ENCODE measurements around the gene DLST.

Gene DLST

DNA sequence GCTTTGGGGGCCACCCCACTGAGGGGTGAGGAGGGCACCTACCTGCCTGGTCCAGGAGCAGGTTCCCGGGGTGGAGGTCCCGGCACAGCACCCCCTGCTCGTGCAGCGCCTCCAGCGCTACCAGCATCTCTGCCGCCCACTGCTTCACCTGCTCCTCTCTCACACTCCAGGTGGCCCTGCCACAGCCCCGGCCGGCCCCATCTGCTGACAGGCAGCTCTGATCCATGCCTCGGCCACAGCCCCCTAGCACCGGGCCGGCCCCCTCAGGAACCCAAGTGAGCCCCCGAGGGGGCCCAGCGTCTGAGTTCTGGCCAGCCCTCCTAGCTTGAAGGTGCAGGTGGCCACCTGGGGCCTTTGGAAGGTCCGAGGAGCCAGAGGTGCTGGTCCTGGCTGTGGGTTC is 27.8 kb downstream of the DLST start:
- TF ChIP-seq, protein P1, sequence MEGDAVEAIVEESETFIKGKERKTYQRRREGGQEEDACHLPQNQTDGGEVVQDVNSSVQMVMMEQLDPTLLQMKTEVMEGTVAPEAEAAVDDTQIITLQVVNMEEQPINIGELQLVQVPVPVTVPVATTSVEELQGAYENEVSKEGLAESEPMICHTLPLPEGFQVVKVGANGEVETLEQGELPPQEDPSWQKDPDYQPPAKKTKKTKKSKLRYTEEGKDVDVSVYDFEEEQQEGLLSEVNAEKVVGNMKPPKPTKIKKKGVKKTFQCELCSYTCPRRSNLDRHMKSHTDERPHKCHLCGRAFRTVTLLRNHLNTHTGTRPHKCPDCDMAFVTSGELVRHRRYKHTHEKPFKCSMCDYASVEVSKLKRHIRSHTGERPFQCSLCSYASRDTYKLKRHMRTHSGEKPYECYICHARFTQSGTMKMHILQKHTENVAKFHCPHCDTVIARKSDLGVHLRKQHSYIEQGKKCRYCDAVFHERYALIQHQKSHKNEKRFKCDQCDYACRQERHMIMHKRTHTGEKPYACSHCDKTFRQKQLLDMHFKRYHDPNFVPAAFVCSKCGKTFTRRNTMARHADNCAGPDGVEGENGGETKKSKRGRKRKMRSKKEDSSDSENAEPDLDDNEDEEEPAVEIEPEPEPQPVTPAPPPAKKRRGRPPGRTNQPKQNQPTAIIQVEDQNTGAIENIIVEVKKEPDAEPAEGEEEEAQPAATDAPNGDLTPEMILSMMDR (IDR thresholded peaks at IDR 0.05; ENCODE audit: low read depth, low read length, missing control alignments) = no peak
- H3K4me3 ChIP-seq (replicated peaks; ENCODE audit: low read depth, low read length) = no peak overlapping the region
- no peak for DNase-seq (ENCODE audit: extremely low read depth, low read depth)

DNA sequence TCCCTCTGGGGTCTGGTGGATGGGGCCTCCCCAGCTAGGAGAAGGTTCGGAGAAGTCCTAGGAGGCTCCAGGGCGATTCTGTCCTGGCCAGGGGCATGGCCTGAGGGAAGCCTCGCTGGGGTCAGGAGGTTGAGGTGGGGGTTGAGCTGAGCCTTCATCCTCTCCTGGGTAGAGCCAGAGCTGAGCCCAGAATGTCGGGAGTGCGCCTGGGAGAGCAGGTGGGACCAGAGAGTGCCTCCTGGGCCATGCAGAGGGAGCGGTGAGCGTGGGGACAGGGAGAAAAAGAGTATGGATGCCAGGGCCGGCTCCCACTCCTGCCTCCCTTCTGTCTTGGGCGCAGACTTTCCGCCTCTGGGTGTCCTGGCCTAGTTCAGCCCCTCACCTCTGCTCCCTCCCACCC is 28.2 kb downstream of the DLST start:
- TF ChIP-seq, protein P1 (IDR thresholded peaks at IDR 0.05; ENCODE audit: low read depth, low read length, missing control alignments) = no peak
- no peak overlapping the region for H3K4me3 ChIP-seq (replicated peaks; ENCODE audit: low read depth, low read length)
- DNase-seq (ENCODE audit: extremely low read depth, low read depth) = no peak

DNA sequence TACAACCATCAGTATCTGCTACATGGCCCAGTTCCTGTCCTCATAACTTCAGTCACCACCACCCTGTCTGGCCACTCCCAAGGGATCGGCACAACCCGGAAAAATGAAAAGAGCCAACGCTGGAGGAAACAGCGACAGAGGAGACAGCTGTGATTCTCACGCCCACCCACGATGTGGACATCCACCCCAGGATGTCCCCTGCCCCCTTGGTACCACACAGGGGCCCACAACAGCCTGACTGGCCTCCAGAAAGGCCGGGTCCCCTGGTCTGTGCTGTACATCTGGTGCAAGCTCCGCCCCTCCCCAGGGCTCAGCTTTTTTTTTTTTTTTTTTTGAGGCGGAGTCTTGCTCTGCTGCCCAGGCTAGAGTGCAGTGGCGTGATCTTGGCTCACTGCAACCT is 28.8 kb downstream of the DLST start:
- TF ChIP-seq, protein P1 (IDR thresholded peaks at IDR 0.05; ENCODE audit: low read depth, low read length, missing control alignments) = no peak
- H3K4me3 ChIP-seq (replicated peaks; ENCODE audit: low read depth, low read length) = no peak overlapping the region
- no peak for DNase-seq (ENCODE audit: extremely low read depth, low read depth)

DNA sequence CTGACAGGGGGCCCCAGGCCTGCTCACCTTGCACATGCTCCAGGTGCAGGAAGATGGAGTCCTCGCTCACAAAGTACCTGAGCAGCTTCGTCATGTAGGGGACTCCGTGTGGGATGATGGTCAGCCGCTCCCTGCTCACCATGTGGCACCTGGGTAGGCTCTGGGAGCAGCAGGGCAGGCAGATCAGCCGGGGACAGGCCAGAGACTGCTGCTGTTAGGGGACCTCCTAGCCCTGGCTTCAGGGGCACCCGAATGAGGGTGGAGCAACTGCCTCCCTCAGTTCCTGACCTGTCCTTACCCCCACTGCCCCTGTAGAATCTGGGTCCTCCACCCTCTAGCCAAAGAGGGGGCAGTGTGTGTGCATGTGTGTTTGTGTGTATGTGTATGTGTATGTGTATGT is 29.5 kb downstream of the DLST start:
- no peak overlapping the region for H3K4me3 ChIP-seq (replicated peaks; ENCODE audit: low read depth, low read length)
- TF ChIP-seq, protein P1 (IDR thresholded peaks at IDR 0.05; ENCODE audit: low read depth, low read length, missing control alignments) = no peak
- no peak for DNase-seq (ENCODE audit: extremely low read depth, low read depth)

DNA sequence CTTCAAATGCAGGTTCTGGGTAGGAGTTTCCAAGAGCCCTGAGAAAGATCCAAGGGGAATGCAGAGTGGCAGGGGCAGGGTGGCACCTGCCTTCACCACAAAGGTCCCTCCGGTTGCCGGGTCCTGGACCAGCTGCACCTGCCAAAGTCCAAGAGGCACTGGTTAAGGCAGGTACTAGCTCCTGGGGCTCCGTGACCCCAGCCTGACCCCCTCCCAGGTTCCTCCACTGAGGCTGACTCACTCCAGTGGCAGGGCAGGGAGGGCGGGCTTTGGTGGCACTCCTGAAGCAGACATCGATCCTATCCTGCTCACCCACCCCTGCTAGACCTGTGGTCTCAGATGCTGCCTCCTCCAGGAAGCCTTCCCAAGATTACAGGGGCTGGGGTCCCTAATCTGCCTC is 30.0 kb downstream of the DLST start:
- TF ChIP-seq, protein P1 (IDR thresholded peaks at IDR 0.05; ENCODE audit: low read depth, low read length, missing control alignments) = no peak
- DNase-seq (ENCODE audit: extremely low read depth, low read depth) = no peak
- no peak overlapping the region for H3K4me3 ChIP-seq (replicated peaks; ENCODE audit: low read depth, low read length)

DNA sequence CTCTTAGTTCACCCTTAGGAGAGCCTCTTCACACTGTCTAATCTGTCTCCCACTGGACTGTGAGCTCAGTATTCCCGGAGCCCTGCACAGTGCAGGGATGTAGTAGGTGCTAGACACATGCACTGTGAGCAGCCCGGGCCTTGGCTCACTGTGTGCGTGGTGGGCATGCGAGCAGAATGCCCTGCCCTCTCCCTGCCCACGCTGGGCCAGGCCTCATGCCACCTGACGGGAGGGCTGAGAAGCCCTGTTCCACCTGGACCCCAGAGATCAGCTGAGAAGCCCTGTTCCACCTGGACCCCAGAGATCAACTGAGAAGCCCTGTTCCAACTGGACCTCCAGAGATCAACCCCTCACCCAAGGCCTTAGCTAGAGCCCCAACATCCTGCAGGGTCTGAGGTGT is 30.4 kb downstream of the DLST start:
- TF ChIP-seq, protein P1 (IDR thresholded peaks at IDR 0.05; ENCODE audit: low read depth, low read length, missing control alignments) = no peak
- no peak for DNase-seq (ENCODE audit: extremely low read depth, low read depth)

DNA sequence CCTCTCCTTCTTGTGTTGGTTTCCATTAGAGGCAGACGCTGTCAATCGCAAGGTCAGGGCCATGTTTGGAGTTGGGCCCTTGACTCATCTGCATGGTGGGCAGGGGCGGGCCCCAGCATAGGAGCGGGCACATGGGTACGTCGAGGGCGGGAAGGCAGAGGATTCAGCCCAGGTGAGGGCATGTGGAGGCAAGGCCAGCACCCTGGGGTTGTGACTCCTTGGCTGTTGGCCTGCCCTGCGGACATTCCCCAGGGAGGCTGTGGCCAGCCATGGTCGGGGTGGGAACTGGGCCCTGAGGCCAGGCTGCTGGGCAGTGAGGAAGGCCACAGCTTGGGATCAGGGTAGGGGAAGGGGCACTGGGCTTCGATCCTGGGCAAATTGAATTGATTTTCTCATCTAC is 31.1 kb downstream of the DLST start:
- H3K4me3 ChIP-seq (replicated peaks; ENCODE audit: low read depth, low read length) = no peak overlapping the region
- no peak for DNase-seq (ENCODE audit: extremely low read depth, low read depth)
- TF ChIP-seq, protein P1 (IDR thresholded peaks at IDR 0.05; ENCODE audit: low read depth, low read length, missing control alignments) = no peak

More for the DNA sequence above, 30.4 kb downstream of the DLST start:
- H3K4me3 ChIP-seq (replicated peaks; ENCODE audit: low read depth, low read length) = no peak overlapping the region

All from HFF-Myc (cell line).